Measurements from ENCODE around the gene KCNJ9. TPM values are rescaled to one million over a fixed set of nuclear protein-coding genes. Genes with fewer than 3 reads are reported as not detected.
A peak's percentile ranks its signal among the peaks of the same experiment; 100 is the strongest.

Gene KCNJ9
- total and polyA plus RNA-seq, 10 of the 15 experiments (the other 5 are each of a cell fraction or from before 2014, with no cell fraction given), result 0.12 TPM; not detected in 9

- TF ChIP-seq NFXL1 (IDR thresholded peaks at IDR 0.05; ENCODE audit: borderline replicate concordance) (no peak), TCF7 (IDR thresholded peaks at IDR 0.05; ENCODE audit: borderline replicate concordance) (no peak), ZBTB4 (CRISPR knock-in tag; IDR thresholded peaks at IDR 0.05) (no peak), CBX3 (IDR thresholded peaks at IDR 0.05; ENCODE audit: borderline replicate concordance, low read depth) (no peak), TBL1XR1 (IDR thresholded peaks at IDR 0.05; ENCODE audit: low read depth, low read length) (no peak)
Observed at GRCh38 chr1:160081261-160081936, at the start of gene KCNJ9 (continued).

GRCh38 chr1:160032165-160032820, 49.0 kb upstream of the KCNJ9 start:
- Histone ChIP-seq H3K4me2 (ENCODE audit: control insufficient read depth, insufficient read depth) (peak overlapping the region; percentile 95), H3K9me3 (replicated peaks; ENCODE audit: control insufficient read depth, insufficient read depth, low read length) (no peaks in the 10 kb centered on the region), H3K27ac (ENCODE audit: control insufficient read depth, insufficient read depth) (peak overlapping the region; percentile 27; the same call in 1 of the 2 replicates), H3K4me3 (peak overlapping the region; percentile 97), H3K9ac (ENCODE audit: control insufficient read depth, insufficient read depth, low read length) (peak overlapping the region; percentile 74), H3K79me2 (ENCODE audit: control insufficient read depth, insufficient read depth, low read length) (peaks cover 4% of the 10 kb centered on the region), H2AFZ (ENCODE audit: control insufficient read depth, low read depth, low read length) (peak overlapping the region; percentile 93), H3K36me3 (ENCODE audit: control insufficient read depth in 2 of 2, insufficient read depth in 2 of 2, low read length in 1 of 2) (no peaks in the 10 kb centered on the region), H3K4me1 (ENCODE audit: control insufficient read depth, insufficient read depth, low read length) (peaks cover 5% of the 10 kb centered on the region; the same call in 1 of the 2 replicates), H4K20me1 (ENCODE audit: control insufficient read depth, insufficient read depth) (no peaks in the 10 kb centered on the region), H3K27me3 (replicated peaks in 1 of 2; ENCODE audit: control insufficient read depth in 2 of 2, insufficient read depth in 2 of 2, low read length in 1 of 2) (no peaks in the 10 kb centered on the region)
- 3% methylated on average over 18 of the region's 18 CpGs for WGBS (ENCODE audit: insufficient coverage, insufficient replicate concordance, low lambda C conversion rate, missing lambda C conversion rate)
- in situ Hi-C loops (cut with MboI), result no loop called here
- FAIRE-seq (no peak), ATAC-seq (peak; percentile 36), DNase-seq (ENCODE audit: low read depth, low spot score) (no peak)
- intact Hi-C loops (cut with micrococcal nuclease; ENCODE audit: unreplicated experiment), result no loop called here
- POLR2A ChIA-PET, result interaction anchor here (1.0 to 2.1 kb wide), 3 partner anchors 10 to 110 kb away, joined by 4 to 9 read pairs (median 5); no protein-coding TSS in a partner anchor
- TSS peak; percentile 87 for BruUV-seq (replicated peaks)
- CTCF ChIA-PET, result interaction anchor here (2.2 to 5.5 kb wide), 6 partner anchors 10 to 140 kb away, joined by 5 to 61 read pairs (median 26); no protein-coding TSS in a partner anchor
- RAD21 ChIA-PET (ENCODE audit: unreplicated experiment), result interaction anchor here (1.3 to 1.9 kb wide), 2 partner anchors 46 to 110 kb away, joined by 3 to 6 read pairs; no protein-coding TSS in a partner anchor
- SMC1A ChIA-PET (ENCODE audit: uncharacterized antibody, unreplicated experiment), result interaction anchor here (0.7 to 1.7 kb wide), 4 partner anchors 14 to 825 kb away, joined by 3 to 7 read pairs (median 4); no protein-coding TSS in a partner anchor
- 0 out of 2 replicates have a peak, but pooled peaks have one; percentile 10 for TF ChIP-seq FOXM1 (IDR thresholded peaks at IDR 0.05; ENCODE audit: low read depth, low read length)
- no peak for TF ChIP-seq RBBP5 (conservative IDR thresholded peaks at IDR 0.05)
- TF ChIP-seq SPI1 (IDR thresholded peaks at IDR 0.05; ENCODE audit: borderline replicate concordance, insufficient read depth, low read depth, low read length), result peak; percentile 42; the same call in 1 of the 2 replicates
- no peak for TF ChIP-seq RAD21 (IDR thresholded peaks at IDR 0.05; ENCODE audit: insufficient read depth, low read depth, low read length)
- TF ChIP-seq IKZF2 (IDR thresholded peaks at IDR 0.05), result no peak
- TF ChIP-seq HDAC2 (IDR thresholded peaks at IDR 0.05), result no peak
- TF ChIP-seq ZZZ3 (IDR thresholded peaks at IDR 0.05; ENCODE audit: control insufficient read depth, insufficient read length, low read depth), result no peak
- no peak for TF ChIP-seq STAT3 (IDR thresholded peaks at IDR 0.05; ENCODE audit: low read depth, low read length)
- TF ChIP-seq PML (IDR thresholded peaks at IDR 0.05; ENCODE audit: low read length), result peak; percentile 16; the same call in 1 of the 2 replicates
- 0 out of 2 replicates have a peak, but pooled peaks have one; percentile 15 for TF ChIP-seq NFIC (IDR thresholded peaks at IDR 0.05; ENCODE audit: low read depth, low read length)
- 0 out of 2 replicates have a peak, but pooled peaks have one; percentile 9 for TF ChIP-seq BMI1 (IDR thresholded peaks at IDR 0.05; ENCODE audit: borderline replicate concordance)
- TF ChIP-seq RELB (IDR thresholded peaks at IDR 0.05; ENCODE audit: low read depth), result 0 out of 2 replicates have a peak, but pooled peaks have one; percentile 7
- TF ChIP-seq POLR2A (IDR thresholded peaks at IDR 0.05; ENCODE audit: low read depth, low read length), result no peak
